ENCODE data around the gene CYP2C19. TPM values are rescaled to one million over a fixed set of nuclear protein-coding genes. Genes with fewer than 3 reads are reported as not detected.
"Not testable (repeated sequence)": the region's sequence is repeated elsewhere in the genome, so short reads cannot be mapped to it uniquely, and the experiment has no call there.

The CYP2C19 gene
- not detected for total RNA-seq

DNA sequence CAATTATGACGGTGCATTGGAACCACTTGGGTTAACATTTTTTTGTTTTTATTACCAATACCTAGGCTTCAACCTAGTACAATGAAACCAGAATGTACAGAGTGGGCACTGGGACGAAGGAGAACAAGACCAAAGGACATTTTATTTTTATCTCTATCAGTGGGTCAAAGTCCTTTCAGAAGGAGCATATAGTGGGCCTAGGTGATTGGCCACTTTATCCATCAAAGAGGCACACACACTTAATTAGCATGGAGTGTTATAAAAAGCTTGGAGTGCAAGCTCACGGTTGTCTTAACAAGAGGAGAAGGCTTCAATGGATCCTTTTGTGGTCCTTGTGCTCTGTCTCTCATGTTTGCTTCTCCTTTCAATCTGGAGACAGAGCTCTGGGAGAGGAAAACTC lies at the start of gene CYP2C19:
CYP2C19 (plus strand) TSS at position 289 of the 400 bp plus-strand sequence; CDS start at position 314, 25 bp downstream.
- no peaks in the 10 kb centered on the region for H3K36me3 ChIP-seq (ENCODE audit: control insufficient read depth in 3 of 3, insufficient read depth in 3 of 3, low read length in 3 of 3)
- H3K27ac ChIP-seq (ENCODE audit: low read depth, low read length) = no peak within 1 kb of the TSS
- H3K9ac ChIP-seq (ENCODE audit: low read depth in 1 of 3, low read length in 3 of 3) = no peak within 1 kb of the TSS
- no peak within 1 kb of the TSS for H3K4me3 ChIP-seq (ENCODE audit: low read length in 3 of 3)
- H3K27me3 ChIP-seq (ENCODE audit: control insufficient read depth in 3 of 3, insufficient read depth in 3 of 3, low read length in 3 of 3) = no peaks in the 10 kb centered on the region
- H3K4me1 ChIP-seq (ENCODE audit: control insufficient read depth in 3 of 3, insufficient read depth in 3 of 3, low read length in 3 of 3) = no peaks in the 10 kb centered on the region
- H3K9me3 ChIP-seq (ENCODE audit: control insufficient read depth in 3 of 3, low read length in 3 of 3) = no peaks in the 10 kb centered on the region

DNA sequence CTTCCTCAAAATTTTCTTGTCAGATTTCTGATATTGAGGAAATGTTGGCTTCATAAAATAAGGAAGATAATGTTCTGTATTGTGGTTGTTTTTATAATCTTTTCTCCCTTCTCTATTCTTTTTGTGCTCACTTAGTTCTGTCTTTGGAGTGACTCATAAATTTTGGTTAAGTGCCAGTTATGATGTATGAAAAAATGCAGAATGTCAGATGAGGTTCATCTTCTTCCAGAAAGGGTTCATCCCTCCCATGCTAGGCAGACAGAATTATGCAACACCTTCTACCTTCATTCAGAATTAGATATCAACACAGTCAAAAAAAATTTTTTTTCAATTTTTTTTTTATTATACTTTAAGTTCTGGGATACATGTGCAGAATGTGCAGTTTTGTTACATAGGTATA lies 36.6 kb upstream of the CYP2C19 start:
- Histone ChIP-seq H3K4me1 (ENCODE audit: control insufficient read depth in 3 of 3, insufficient read depth in 3 of 3, low read length in 3 of 3) (no peaks in the 10 kb centered on the region), H3K9me3 (ENCODE audit: control insufficient read depth in 3 of 3, low read length in 3 of 3) (no peaks in the 10 kb centered on the region), H3K36me3 (ENCODE audit: control insufficient read depth in 3 of 3, insufficient read depth in 3 of 3, low read length in 3 of 3) (no peaks in the 10 kb centered on the region), H3K9ac (ENCODE audit: low read depth in 1 of 3, low read length in 3 of 3) (no peak overlapping the region), H3K27ac (ENCODE audit: low read depth, low read length) (no peak overlapping the region), H3K27me3 (ENCODE audit: control insufficient read depth in 3 of 3, insufficient read depth in 3 of 3, low read length in 3 of 3) (no peaks in the 10 kb centered on the region), H3K4me3 (ENCODE audit: low read length in 3 of 3) (no peak overlapping the region)

DNA sequence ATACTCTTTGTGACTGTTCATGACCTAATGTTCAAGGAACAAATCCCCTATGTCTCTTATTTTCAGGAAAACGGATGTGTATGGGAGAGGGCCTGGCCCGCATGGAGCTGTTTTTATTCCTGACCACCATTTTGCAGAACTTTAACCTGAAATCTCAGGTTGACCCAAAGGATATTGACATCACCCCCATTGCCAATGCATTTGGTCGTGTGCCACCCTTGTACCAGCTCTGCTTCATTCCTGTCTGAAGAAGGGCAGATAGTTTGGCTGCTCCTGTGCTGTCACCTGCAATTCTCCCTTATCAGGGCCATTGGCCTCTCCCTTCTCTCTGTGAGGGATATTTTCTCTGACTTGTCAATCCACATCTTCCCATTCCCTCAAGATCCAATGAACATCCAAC lies 27.3 kb upstream of the CYP2C19 start:
- Histone ChIP-seq H3K4me3 (ENCODE audit: low read length in 3 of 3) (no peak overlapping the region), H3K27me3 (ENCODE audit: control insufficient read depth in 3 of 3, insufficient read depth in 3 of 3, low read length in 3 of 3) (no peaks in the 10 kb centered on the region), H3K36me3 (ENCODE audit: control insufficient read depth in 3 of 3, insufficient read depth in 3 of 3, low read length in 3 of 3) (no peaks in the 10 kb centered on the region), H3K9me3 (ENCODE audit: control insufficient read depth in 3 of 3, low read length in 3 of 3) (peaks cover 0 to 3% (median 2%) of the 10 kb centered on the region in 3 donors), H3K9ac (ENCODE audit: low read depth in 1 of 3, low read length in 3 of 3) (no peak overlapping the region), H3K4me1 (ENCODE audit: control insufficient read depth in 3 of 3, insufficient read depth in 3 of 3, low read length in 3 of 3) (no peaks in the 10 kb centered on the region), H3K27ac (ENCODE audit: low read depth, low read length) (no peak overlapping the region)

DNA sequence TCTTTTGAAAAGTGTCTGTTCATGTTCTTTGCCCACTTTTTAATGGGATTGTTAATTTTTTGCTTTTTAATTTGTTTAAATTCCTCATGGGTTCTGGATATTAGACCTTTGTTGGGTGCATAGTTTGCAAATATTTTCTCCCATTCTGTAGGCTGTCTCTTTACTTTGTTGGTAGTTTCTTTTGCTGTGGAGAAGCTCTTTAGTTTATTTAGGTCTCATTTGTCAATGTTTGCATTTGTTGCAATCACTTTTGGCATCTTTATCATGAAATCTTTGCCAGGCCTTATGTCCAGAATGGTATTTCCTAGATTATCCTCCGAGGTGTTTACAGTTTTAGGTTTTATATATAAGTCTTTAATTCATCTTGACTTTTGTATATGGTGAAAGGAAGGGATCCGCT lies 23.9 kb upstream of the CYP2C19 start:
- Histone ChIP-seq H3K36me3 (ENCODE audit: control insufficient read depth in 3 of 3, insufficient read depth in 3 of 3, low read length in 3 of 3) (no peaks in the 10 kb centered on the region), H3K27ac (ENCODE audit: low read depth, low read length) (no peak overlapping the region), H3K9me3 (ENCODE audit: control insufficient read depth in 3 of 3, low read length in 3 of 3) (peaks cover 0 to 5% (median 3%) of the 10 kb centered on the region in 3 donors), H3K27me3 (ENCODE audit: control insufficient read depth in 3 of 3, insufficient read depth in 3 of 3, low read length in 3 of 3) (no peaks in the 10 kb centered on the region), H3K9ac (ENCODE audit: low read depth in 1 of 3, low read length in 3 of 3) (no peak overlapping the region), H3K4me1 (ENCODE audit: control insufficient read depth in 3 of 3, insufficient read depth in 3 of 3, low read length in 3 of 3) (no peaks in the 10 kb centered on the region), H3K4me3 (ENCODE audit: low read length in 3 of 3) (no peak overlapping the region)

DNA sequence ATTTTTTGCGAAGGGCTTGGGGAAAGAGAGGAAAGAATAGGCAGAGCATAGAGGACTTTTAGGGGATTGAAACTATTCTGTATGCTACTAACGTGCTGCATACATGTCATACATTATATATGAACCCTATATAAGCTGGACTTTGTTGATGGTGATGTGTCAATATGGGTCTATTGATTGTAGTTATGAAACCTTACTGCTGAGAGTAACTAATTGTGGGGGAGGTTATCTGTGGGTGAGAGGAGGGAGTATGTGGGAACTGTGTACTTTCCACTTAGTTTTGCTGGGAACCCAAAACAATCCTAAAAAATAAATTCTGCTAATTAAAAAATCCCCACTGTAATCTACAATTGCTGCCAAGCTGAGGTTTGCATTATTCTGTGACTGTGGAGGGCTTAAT lies 15.3 kb upstream of the CYP2C19 start:
- H3K36me3 ChIP-seq (ENCODE audit: control insufficient read depth in 3 of 3, insufficient read depth in 3 of 3, low read length in 3 of 3) = no peaks in the 10 kb centered on the region
- no peaks in the 10 kb centered on the region for H3K4me1 ChIP-seq (ENCODE audit: control insufficient read depth in 3 of 3, insufficient read depth in 3 of 3, low read length in 3 of 3)
- no peak overlapping the region for H3K27ac ChIP-seq (ENCODE audit: low read depth, low read length)
- no peak overlapping the region for H3K9ac ChIP-seq (ENCODE audit: low read depth in 1 of 3, low read length in 3 of 3)
- H3K9me3 ChIP-seq (ENCODE audit: control insufficient read depth in 3 of 3, low read length in 3 of 3) = no peaks in the 10 kb centered on the region
- no peak overlapping the region for H3K4me3 ChIP-seq (ENCODE audit: low read length in 3 of 3)
- no peaks in the 10 kb centered on the region for H3K27me3 ChIP-seq (ENCODE audit: control insufficient read depth in 3 of 3, insufficient read depth in 3 of 3, low read length in 3 of 3)

DNA sequence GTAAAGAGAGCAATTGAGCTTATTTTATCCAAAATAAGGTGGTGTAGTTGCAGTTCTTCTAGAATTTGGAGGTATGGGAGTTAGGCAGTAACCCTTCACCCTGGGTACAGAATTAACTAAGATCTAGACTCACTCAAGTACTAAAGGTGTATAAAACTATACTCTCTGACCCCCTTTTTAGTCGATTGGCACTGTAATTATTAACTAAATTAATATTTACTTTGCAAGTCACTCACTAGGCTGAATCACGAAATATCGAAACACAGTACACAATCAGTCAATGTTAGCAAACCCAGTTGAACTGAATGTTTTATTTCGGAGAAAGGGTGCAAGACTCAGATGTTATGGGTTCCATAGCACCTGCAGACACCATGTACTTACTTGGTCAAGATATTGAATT lies 14.6 kb upstream of the CYP2C19 start:
- no peak overlapping the region for H3K27ac ChIP-seq (ENCODE audit: low read depth, low read length)

DNA sequence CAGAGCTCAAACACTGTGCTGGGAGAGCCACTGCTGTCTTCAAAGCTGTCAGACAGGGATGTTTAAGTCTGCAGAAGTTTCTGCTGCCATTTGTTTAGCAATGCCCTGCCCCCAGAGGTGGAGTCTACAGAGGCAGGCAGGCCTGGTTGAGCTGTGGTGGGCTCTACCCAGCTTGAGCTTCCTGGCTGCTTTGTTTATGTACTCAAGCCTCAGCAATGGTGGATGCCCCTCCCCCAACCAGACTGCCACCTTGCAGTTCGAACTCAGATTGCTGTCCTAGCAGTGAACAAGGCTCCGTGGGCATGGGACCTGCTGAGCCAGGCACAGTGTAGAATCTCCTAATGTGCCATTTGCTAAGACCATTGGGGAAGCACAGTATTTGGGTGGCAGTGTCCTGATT lies 4.6 kb upstream of the CYP2C19 start:
- Histone ChIP-seq H3K27ac (ENCODE audit: low read depth, low read length) (no peak overlapping the region), H3K4me1 (ENCODE audit: control insufficient read depth in 3 of 3, insufficient read depth in 3 of 3, low read length in 3 of 3) (no peaks in the 10 kb centered on the region), H3K4me3 (ENCODE audit: low read length in 3 of 3) (no peak overlapping the region), H3K27me3 (ENCODE audit: control insufficient read depth in 3 of 3, insufficient read depth in 3 of 3, low read length in 3 of 3) (no peaks in the 10 kb centered on the region), H3K9me3 (ENCODE audit: control insufficient read depth in 3 of 3, low read length in 3 of 3) (no peaks in the 10 kb centered on the region), H3K36me3 (ENCODE audit: control insufficient read depth in 3 of 3, insufficient read depth in 3 of 3, low read length in 3 of 3) (no peaks in the 10 kb centered on the region), H3K9ac (ENCODE audit: low read depth in 1 of 3, low read length in 3 of 3) (no peak overlapping the region)

More for the DNA sequence above, 14.6 kb upstream of the CYP2C19 start:
- Histone ChIP-seq H3K4me1 (ENCODE audit: control insufficient read depth in 3 of 3, insufficient read depth in 3 of 3, low read length in 3 of 3) (no peaks in the 10 kb centered on the region), H3K4me3 (ENCODE audit: low read length in 3 of 3) (no peak overlapping the region), H3K36me3 (ENCODE audit: control insufficient read depth in 3 of 3, insufficient read depth in 3 of 3, low read length in 3 of 3) (no peaks in the 10 kb centered on the region), H3K27me3 (ENCODE audit: control insufficient read depth in 3 of 3, insufficient read depth in 3 of 3, low read length in 3 of 3) (no peaks in the 10 kb centered on the region), H3K9me3 (ENCODE audit: control insufficient read depth in 3 of 3, low read length in 3 of 3) (no peaks in the 10 kb centered on the region), H3K9ac (ENCODE audit: low read depth in 1 of 3, low read length in 3 of 3) (no peak overlapping the region)

DNA sequence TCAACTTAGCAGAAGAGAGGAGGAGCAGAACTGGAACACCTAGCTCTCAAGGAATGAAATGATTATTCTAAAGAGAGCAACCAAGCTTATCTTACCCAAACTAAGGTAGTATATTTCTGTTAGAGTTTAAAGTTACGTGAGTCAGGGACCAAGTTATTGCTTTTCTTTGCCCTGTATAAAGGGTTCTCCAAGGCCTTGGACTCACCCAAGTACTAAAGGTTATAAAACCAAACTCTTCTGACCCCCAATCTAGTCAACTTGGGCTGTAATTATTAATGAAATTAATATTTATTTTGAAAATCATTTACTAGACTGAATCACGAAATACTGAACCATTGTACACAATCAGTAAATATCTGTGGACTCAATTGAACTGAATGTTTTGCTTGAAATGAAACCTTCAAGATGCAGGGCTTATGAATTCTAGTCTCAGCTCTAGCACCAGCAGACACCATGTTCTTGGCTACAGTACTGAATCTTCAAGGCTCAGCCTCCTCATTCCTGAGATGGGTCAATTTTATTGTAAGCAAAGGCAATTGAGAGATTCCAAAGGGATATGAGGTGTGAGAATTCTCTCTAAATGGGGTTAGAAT lies 1.8 kb upstream of the CYP2C19 start:
- Histone ChIP-seq H3K27ac (ENCODE audit: low read depth, low read length) (no peak overlapping the region), H3K4me3 (ENCODE audit: low read length in 3 of 3) (no peak overlapping the region), H3K4me1 (ENCODE audit: control insufficient read depth in 3 of 3, insufficient read depth in 3 of 3, low read length in 3 of 3) (no peaks in the 10 kb centered on the region), H3K9ac (ENCODE audit: low read depth in 1 of 3, low read length in 3 of 3) (no peak overlapping the region), H3K36me3 (ENCODE audit: control insufficient read depth in 3 of 3, insufficient read depth in 3 of 3, low read length in 3 of 3) (no peaks in the 10 kb centered on the region), H3K9me3 (ENCODE audit: control insufficient read depth in 3 of 3, low read length in 3 of 3) (no peaks in the 10 kb centered on the region), H3K27me3 (ENCODE audit: control insufficient read depth in 3 of 3, insufficient read depth in 3 of 3, low read length in 3 of 3) (no peaks in the 10 kb centered on the region)

DNA sequence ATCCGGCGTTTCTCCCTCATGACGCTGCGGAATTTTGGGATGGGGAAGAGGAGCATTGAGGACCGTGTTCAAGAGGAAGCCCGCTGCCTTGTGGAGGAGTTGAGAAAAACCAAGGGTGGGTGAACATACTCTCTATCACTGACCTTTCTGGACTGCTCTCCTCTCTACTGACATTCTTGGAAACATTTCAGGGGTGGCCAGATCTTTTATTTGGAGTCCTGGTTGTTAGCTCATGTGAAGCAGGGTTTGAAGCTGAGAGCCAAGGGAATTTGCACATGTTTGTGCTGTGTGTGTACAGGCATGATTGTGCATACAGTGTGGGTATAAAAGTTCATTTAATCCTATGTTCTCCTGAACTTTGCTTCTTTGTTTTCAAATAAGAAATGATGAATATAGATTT lies 12.9 kb downstream of the CYP2C19 start:
- not testable (repeated sequence) for H3K9me3 ChIP-seq (ENCODE audit: control insufficient read depth in 3 of 3, low read length in 3 of 3); H3K36me3 ChIP-seq (ENCODE audit: control insufficient read depth in 3 of 3, insufficient read depth in 3 of 3, low read length in 3 of 3); H3K9ac ChIP-seq (ENCODE audit: low read depth in 1 of 3, low read length in 3 of 3); H3K27ac ChIP-seq (ENCODE audit: low read depth, low read length); H3K4me3 ChIP-seq (ENCODE audit: low read length in 3 of 3); H3K27me3 ChIP-seq (ENCODE audit: control insufficient read depth in 3 of 3, insufficient read depth in 3 of 3, low read length in 3 of 3); H3K4me1 ChIP-seq (ENCODE audit: control insufficient read depth in 3 of 3, insufficient read depth in 3 of 3, low read length in 3 of 3)

DNA sequence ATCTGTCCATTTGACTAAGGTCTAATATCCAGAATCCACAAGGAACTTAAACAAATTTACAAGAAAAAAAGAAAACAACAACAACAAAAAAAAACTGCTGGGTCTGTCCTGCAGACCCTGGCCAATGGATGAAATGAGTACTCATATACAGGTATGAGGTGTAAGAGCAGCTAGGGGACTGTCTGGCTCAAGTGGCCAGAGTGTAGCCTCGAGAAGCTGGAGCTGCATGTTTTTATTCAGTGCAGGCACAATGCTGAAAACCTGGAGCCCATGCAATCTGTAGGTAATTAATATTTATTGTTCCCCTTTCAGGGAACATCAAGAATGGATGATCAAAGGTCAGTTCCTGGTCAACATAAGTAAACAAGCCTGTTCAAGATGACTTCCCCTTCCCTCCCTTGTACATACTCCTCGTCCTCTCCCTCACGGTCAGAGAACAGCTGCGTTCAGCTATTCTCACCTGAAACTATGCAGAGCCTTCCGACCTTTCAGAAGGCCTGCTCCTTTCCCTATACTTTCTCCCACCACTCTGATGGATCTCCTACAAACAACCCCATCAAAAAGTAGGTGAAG lies 15.5 kb downstream of the CYP2C19 start:
- no peak overlapping the region for H3K9ac ChIP-seq (ENCODE audit: low read depth in 1 of 3, low read length in 3 of 3)
- no peaks in the 10 kb centered on the region for H3K36me3 ChIP-seq (ENCODE audit: control insufficient read depth in 3 of 3, insufficient read depth in 3 of 3, low read length in 3 of 3)
- H3K4me3 ChIP-seq (ENCODE audit: low read length in 3 of 3) = no peak overlapping the region
- no peaks in the 10 kb centered on the region for H3K27me3 ChIP-seq (ENCODE audit: control insufficient read depth in 3 of 3, insufficient read depth in 3 of 3, low read length in 3 of 3)
- H3K4me1 ChIP-seq (ENCODE audit: control insufficient read depth in 3 of 3, insufficient read depth in 3 of 3, low read length in 3 of 3) = no peaks in the 10 kb centered on the region
- H3K9me3 ChIP-seq (ENCODE audit: control insufficient read depth in 3 of 3, low read length in 3 of 3) = no peaks in the 10 kb centered on the region
- H3K27ac ChIP-seq (ENCODE audit: low read depth, low read length) = no peak overlapping the region
